Endothelial cell (in vitro differentiated cells): ENCODE data around the gene DENND1B. TPM values are rescaled to one million over a fixed set of nuclear protein-coding genes. Genes with fewer than 3 reads are reported as not detected.

Source experiments
- DNase-seq: peaks from one replicate; pipeline ENCODE4 v3.0.0; 2021; ENCODE audit warnings: low spot score
- H3K27ac Mint-ChIP-seq: one replicate; pipeline ENCODE4 v1.8.0; 2021; ENCODE audit warnings: mixed read lengths, inconsistent platforms; ENCODE audit not compliant: unreplicated experiment
- H3K27me3 Mint-ChIP-seq: one replicate; pipeline ENCODE4 v1.8.0; 2021; ENCODE audit warnings: mild to moderate bottlenecking, moderate library complexity, mixed read lengths, inconsistent platforms; ENCODE audit not compliant: unreplicated experiment
- H3K36me3 Mint-ChIP-seq: one replicate; pipeline ENCODE4 v1.8.0; 2021; ENCODE audit warnings: mild to moderate bottlenecking, low read depth, mixed read lengths, inconsistent platforms; ENCODE audit not compliant: unreplicated experiment
- H3K4me1 Mint-ChIP-seq: one replicate; pipeline ENCODE4 v1.8.0; 2021; ENCODE audit warnings: mild to moderate bottlenecking, mixed read lengths, inconsistent platforms; ENCODE audit not compliant: unreplicated experiment
- H3K4me3 Mint-ChIP-seq: one replicate; pipeline ENCODE4 v1.8.0; 2021; ENCODE audit warnings: mild to moderate bottlenecking, mixed read lengths, inconsistent platforms; ENCODE audit not compliant: unreplicated experiment
- H3K9me3 Mint-ChIP-seq: one replicate; pipeline ENCODE4 v1.8.0; 2021; ENCODE audit warnings: mixed read lengths, inconsistent platforms; ENCODE audit not compliant: unreplicated experiment
- total RNA-seq: library from RNA; stranded (reverse); fragmentation: NEBNext Ultra II Directional; extraction: Animal tissue kit (Norgen Biotek cat#: 25700); gene quantifications from one replicate; pipeline ENCODE4 v1.2.1, GENCODE V29; 2021; ENCODE audit not compliant: unreplicated experiment
- TF ChIP-seq, protein P1 (sequence below): fragments of 200-600 bp; sonication (generic); IDR thresholded peaks from one replicate; pipeline ENCODE4 v1.5.0; 2021; ENCODE audit warnings: antibody characterized with exemption; ENCODE audit not compliant: unreplicated experiment

DENND1B gene
- total RNA-seq, 1 donor from 2014 or later: 7.5 TPM

DNA sequence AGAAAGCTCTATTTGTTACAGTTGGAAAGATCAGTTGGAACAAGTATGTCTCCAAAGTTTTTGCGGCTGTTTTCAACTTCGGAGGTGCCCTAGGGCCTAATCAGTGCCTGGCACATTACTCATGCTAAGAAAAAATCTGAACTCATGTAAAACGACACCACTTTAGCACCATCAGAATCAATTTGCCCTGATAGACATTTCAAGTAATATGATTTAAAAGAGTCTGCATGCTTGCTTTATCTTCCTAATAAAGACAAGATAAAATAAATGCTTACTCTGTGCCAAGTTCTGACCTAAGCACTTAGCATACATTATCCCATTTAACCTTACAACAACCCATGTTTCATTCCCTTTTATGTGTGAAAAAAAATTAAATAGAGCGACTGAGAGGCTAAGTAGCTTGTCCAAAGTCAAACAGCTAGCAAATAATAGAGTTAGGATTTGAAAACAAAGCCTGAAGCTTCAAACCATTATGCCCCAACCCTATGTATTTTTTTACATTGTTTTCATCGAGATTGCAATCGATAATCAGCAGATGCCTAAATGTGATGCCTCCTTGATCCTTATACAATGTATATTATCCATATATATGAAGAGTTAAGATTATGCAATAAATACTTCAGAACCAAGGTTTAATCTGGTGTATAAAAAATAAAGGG is 91.3 kb downstream of the DENND1B start:
- TF ChIP-seq, protein P1, sequence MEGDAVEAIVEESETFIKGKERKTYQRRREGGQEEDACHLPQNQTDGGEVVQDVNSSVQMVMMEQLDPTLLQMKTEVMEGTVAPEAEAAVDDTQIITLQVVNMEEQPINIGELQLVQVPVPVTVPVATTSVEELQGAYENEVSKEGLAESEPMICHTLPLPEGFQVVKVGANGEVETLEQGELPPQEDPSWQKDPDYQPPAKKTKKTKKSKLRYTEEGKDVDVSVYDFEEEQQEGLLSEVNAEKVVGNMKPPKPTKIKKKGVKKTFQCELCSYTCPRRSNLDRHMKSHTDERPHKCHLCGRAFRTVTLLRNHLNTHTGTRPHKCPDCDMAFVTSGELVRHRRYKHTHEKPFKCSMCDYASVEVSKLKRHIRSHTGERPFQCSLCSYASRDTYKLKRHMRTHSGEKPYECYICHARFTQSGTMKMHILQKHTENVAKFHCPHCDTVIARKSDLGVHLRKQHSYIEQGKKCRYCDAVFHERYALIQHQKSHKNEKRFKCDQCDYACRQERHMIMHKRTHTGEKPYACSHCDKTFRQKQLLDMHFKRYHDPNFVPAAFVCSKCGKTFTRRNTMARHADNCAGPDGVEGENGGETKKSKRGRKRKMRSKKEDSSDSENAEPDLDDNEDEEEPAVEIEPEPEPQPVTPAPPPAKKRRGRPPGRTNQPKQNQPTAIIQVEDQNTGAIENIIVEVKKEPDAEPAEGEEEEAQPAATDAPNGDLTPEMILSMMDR: no peak
- Mint-ChIP-seq H3K4me1 (peaks cover 5% of the 10 kb centered on the region), H3K27me3 (no peaks in the 10 kb centered on the region), H3K9me3 (no peaks in the 10 kb centered on the region), H3K36me3 (peaks cover 10% of the 10 kb centered on the region), H3K27ac (no peak overlapping the region), H3K4me3 (no peak overlapping the region)
- DNase-seq: no peak

DNA sequence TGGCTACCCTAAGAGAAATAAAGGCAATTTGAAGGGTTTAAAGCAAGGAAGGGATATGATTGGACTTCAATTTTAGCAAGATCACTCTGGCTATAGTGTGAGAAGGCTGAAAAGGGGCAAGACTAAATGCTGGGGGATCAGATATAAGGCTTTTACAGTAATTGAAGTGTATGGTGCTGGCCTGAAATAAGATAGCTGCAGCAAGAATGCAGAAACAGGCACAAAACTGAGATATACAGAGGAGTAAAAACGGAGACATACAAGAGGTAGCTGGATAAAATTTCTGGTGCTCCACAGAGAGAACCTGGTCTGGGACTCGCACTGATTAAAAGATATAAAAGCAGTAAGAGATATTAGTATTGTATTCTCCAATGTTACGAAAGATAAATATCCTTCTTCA is 92.0 kb downstream of the DENND1B start:
- H3K27ac Mint-ChIP-seq: no peak overlapping the region
- no peak for DNase-seq

DNA sequence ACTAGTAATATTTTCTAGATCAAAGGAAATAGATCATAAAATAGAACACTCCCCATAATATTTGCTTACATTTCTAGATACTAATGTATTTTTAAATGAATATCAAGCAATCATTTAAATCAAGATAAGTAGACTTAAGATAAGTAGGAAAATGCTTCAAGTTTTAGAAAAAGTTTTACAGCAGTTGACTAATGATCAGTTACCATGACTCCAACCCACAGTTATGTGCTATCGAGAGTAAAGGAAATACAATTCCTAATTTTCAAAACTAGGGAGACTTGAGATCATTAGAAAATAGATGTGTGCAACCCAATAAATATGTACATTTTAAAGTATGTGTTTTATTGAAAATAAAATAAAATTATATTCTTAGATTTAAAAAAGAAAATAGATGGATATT is 95.0 kb downstream of the DENND1B start:
- Mint-ChIP-seq H3K9me3 (no peaks in the 10 kb centered on the region), H3K4me3 (no peak overlapping the region), H3K4me1 (peaks cover 8% of the 10 kb centered on the region), H3K36me3 (no peaks in the 10 kb centered on the region), H3K27me3 (no peaks in the 10 kb centered on the region), H3K27ac (no peak overlapping the region)
- TF ChIP-seq, protein P1: no peak
- no peak for DNase-seq

More for the DNA sequence above, 92.0 kb downstream of the DENND1B start:
- Mint-ChIP-seq H3K4me1 (peaks cover 5% of the 10 kb centered on the region), H3K4me3 (no peak overlapping the region), H3K36me3 (peaks cover 2% of the 10 kb centered on the region), H3K27me3 (no peaks in the 10 kb centered on the region), H3K9me3 (no peaks in the 10 kb centered on the region)
- TF ChIP-seq, protein P1: no peak

DNA sequence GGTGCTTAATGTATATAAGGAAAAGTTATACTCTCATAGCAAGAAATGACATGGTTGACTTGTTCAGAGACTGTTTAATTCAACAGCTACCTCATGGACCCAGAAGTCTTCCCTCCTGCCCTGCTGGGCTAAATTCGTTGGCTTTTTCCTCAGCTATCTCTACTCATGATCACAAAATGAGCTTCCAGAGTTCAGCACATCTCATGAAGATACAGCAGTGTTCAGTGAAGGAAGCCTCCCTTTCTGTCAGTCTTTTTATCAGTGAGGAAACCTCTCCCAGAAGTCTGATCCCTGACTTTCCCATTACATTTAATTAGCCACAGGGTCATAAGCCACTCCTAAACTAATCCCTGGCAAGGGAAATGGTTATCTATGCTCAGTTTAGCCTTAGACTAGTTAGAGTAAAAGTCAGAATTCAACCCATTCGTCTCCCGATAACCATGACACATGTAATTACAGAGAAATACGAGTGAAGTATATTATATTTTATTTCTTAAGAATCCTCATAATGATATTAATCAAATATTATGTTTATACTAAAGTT is 97.5 kb downstream of the DENND1B start:
- Mint-ChIP-seq H3K36me3 (no peaks in the 10 kb centered on the region), H3K9me3 (no peaks in the 10 kb centered on the region), H3K27ac (no peak overlapping the region), H3K4me3 (no peak overlapping the region), H3K4me1 (peaks cover 8% of the 10 kb centered on the region), H3K27me3 (no peaks in the 10 kb centered on the region)
- DNase-seq: no peak
- TF ChIP-seq, protein P1: no peak

DNA sequence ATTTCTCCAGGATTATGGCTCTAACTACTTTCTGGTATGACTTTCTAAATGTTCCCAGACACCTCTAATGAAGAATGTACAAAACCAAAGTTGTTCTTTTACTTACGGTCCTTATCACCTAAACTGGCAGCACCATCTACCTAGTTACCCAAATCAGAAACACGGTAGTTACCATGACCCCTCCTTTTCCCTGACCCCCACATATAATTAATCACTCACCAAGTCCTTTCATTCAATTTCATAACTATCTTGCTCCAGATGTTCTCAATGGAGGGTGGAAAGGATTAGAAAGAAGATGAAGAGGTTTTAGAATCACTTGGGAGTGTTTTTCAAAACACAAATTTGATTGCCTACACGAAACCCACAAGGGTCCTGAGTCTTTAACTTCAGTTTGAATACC is 98.0 kb downstream of the DENND1B start:
- Mint-ChIP-seq H3K36me3 (no peaks in the 10 kb centered on the region), H3K4me3 (no peak overlapping the region), H3K27ac (no peak overlapping the region), H3K27me3 (no peaks in the 10 kb centered on the region), H3K9me3 (no peaks in the 10 kb centered on the region), H3K4me1 (peaks cover 3% of the 10 kb centered on the region)
- TF ChIP-seq, protein P1: no peak
- DNase-seq: no peak
